Frontal cortex (tissue), 4 donors: ENCODE results near the gene GDF9. TPM values are rescaled to one million over a fixed set of nuclear protein-coding genes. Genes with fewer than 3 reads are reported as not detected.
"Not testable (repeated sequence)": the region's sequence is repeated elsewhere in the genome, so short reads cannot be mapped to it uniquely, and the experiment has no call there.

ENCODE experiments used
- DNase-seq, 2 donors: peaks; one replicate each; pipeline ENCODE4 v3.0.0; 2012; ENCODE audit warnings: low spot score in 2 of 2
- FAIRE-seq: peaks from 2 replicates; lab custom pipeline; 2012; peaks lifted over from hg19 to GRCh38; lab: Jason Lieb, UNC
- total RNA-seq: library from RNA; depleted of rRNA; stranded (reverse); fragments of >200 nt; gene quantifications from one replicate; pipeline ENCODE4 v1.2.3, GENCODE V29; 2014
- donor health status: control.
- donor health status: control.
- donor health status: control.

The GDF9 gene
- total RNA-seq, 1 donor from 2014 or later, result 1.2 TPM

DNA sequence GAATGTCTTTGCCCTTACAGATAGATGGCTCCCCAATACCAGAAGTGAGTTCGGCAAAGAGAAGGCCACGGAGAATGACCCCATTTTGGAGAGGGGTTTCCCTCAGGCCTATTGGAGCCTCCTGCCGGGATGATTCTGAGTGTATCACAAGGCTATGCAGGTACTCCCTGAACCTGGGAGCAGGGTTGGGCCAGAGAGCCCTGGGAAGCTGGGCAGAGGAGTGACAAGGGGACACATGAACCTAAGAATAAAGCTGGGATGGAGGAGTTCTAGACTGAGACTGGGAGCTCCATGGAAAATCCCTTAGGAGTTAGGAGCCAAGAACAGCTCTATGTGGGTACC is 7.6 kb upstream of the GDF9 start:
- DNase-seq, result no peak
- FAIRE-seq, result no peak

- DNase-seq (no peak), FAIRE-seq (no peak)
Observed at GRCh38 chr5:132873119-132873929, 7.1 kb upstream of the GDF9 start, which contains the start of gene LEAP2. Gene LEAP2 (plus strand): TSS chr5:132873668. CDS start chr5:132873695, 27 bp downstream.

DNA sequence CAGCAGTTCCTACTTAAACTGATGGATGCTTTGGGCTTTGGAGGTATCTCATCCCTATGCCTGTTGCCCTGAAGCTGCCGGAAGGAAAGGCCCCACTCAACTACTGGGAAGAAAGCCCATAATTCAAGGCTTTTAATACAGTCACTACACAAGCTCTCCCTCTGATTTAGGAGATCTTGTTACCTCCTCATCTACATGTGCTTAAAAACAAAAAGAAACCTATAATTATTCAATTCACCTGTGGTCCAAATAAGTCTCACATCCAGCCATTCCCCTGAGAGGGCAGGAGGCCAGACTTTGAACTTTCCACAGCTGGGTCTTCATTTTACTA is 6.5 kb upstream of the GDF9 start:
- no peak for DNase-seq

DNA sequence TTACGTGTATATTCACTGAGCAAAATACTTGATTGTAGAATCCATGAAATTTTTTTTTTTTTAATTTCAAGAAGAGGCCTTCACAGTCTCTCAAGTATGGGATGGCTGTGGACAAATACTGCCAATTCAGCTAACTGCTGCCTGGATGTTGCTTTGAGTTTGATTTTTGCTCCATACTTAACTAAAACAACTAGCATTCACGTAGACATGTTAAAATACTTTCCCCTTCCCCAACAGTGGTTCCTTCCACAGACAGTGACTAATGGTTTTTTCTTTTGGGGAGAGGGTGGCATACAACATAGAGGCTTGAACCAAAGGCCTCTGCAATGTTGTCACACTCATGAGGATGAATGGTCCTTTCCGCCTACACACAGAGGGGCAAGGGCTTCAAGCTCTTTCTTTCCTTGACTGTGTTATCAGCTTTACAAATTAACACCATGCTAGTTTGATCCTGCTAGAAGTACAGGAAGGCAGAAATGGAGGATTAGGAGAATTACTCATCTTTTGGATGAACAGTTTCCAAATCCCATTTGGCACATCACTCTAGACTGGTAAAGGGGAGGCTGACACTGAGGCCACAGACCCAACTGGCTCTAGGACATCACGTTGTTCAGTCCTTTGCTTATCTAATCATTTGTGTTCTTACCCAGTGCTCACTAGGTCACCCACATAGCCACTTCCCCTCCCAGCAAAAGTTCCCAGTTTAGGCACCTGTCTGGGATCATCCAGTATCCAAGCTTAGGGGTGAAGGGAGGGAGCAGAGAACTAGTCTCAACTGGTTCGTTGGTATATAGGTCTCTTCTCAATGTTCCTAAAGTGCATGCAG is 5.4 kb upstream of the GDF9 start:
- FAIRE-seq (no peak), DNase-seq (no peak)

More for the DNA sequence above, 6.5 kb upstream of the GDF9 start:
- FAIRE-seq, result no peak

- FAIRE-seq (no peak), DNase-seq (no peak)
Observed at GRCh38 chr5:132870801-132871200, 4.5 kb upstream of the GDF9 start.

- FAIRE-seq, result no peak
- no peak for DNase-seq
Observed at GRCh38 chr5:132868754-132869153, 2.5 kb upstream of the GDF9 start.

- no peak for FAIRE-seq
- no peak for DNase-seq
Observed at GRCh38 chr5:132867046-132867451, 780 bp upstream of the GDF9 start.

GRCh38 chr5:132865668-132866341 is 464 bp downstream of the GDF9 start:
- DNase-seq (no peak), FAIRE-seq (no peak)

DNA sequence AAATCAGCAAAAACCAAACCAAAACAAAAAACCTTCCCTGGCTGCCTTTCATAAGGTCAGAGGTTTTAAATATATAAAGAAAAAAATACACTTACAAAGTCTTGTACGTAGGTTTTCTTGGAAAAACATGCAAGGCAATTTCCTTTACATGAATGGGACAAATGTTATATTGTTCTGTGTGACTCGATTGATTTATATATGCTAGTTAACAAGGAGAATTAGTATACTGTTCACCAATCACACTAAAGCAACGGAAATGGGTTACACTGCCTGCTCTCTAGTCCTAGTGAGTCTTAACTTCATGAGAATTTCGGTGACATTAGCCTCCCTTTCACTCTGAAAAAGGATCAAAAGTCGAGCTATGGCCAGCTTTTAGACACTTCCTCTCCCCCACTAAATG is 5.5 kb downstream of the GDF9 start:
- FAIRE-seq (no peak), DNase-seq (no peak)

DNA sequence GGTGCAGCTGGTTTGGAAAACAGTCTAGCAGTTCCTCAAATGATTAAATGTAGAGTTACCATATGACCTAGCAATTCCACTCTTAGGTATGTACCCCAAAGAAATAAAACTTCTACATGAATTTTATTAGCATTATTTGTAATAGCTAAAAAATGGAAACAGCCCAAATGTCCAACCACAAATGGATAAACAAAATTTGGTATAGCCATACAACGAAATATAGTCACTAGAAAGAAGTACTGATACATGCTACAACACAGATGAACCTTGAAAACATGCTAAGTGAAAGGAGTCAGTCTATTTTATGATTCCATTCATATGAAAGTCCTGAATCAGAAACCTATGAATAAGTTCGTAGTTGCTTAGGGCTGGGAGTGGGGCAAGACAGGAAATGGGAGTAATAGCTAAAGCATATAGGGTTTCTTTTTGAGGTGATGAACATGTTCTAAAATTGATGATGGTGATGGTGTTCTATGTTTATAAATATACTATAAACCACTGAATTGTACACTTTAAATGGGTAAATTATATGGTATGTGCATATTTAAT is 6.3 kb downstream of the GDF9 start:
- DNase-seq (no peak), FAIRE-seq (no peak)

DNA sequence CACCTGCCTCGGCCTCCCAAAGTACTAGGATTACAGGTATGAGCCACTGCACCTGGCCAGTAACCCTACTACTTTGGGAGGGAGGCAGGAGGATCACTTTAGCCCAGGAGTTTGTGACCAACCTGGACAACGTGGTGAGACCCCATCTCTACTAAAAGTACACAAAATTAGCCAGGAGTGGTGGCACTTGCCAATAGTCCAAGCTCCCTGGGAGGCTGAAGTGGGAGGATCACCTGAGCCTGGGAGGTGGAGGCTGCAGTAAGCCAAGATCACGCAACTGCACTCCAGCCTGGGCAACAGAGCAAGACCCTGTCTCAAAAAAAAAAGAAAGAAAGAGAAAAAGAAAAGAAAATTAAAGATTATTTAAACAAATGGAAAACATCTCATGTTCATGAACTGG is 10.3 kb downstream of the GDF9 start:
- FAIRE-seq, result no peak
- no peak for DNase-seq

DNA sequence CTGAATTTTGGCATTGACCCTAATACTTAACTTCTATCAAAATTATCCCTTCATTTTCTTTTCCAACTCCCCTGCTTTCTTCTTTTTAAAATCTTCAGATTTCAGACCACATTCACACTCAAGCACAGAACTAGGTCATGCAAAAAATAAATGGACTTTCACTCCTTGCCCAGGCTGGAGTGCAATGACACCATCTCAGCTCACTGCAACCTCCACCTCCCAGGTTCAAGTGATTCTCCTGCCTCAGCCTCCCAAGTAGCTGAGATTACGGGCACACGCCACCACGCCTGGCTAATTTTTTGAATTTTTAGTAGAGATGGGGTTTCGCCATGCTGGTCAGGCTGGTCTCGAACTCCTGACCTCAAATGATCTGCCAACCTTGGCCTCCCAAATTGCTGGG is 11.3 kb downstream of the GDF9 start:
- FAIRE-seq, DNase-seq: not testable (repeated sequence)

DNA sequence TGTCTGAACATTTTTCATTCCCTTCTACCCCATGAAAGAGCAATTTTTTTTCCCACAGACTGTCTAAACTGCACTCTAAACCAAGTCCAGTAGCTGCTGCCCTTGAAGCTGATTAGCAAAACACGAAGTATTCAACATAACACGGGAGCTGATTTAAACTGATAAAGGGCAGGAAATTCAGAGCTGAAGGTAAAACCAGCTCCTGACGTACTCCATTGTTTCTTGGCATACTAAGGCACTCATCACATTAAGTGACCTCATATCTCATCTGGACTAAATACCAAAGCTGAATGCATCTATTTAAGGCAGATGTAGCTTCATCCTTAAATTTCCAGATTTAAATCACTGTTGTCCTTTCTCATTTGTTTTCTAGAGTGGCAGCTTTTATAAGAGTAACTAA is 12.0 kb downstream of the GDF9 start:
- DNase-seq (no peak), FAIRE-seq (no peak)

DNA sequence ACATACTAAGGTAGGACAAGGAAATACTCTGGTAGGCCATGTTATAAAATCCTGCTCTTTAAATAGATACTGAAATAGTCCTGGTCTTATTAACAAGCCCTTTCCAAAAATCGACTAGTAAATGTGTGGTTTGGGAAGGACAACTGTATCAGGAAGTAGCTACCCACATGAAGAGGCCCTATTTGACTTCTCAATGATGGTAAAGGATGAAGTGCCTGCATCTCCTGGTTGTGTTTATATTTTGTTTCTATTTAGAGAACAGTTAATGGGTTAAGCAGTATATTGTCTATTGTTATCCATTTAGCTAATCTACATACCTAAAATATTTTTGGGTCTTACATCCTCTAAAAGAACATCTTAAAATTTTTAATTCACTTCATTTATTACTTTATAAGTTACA is 12.5 kb downstream of the GDF9 start:
- FAIRE-seq, result no peak
- DNase-seq, result no peak

DNA sequence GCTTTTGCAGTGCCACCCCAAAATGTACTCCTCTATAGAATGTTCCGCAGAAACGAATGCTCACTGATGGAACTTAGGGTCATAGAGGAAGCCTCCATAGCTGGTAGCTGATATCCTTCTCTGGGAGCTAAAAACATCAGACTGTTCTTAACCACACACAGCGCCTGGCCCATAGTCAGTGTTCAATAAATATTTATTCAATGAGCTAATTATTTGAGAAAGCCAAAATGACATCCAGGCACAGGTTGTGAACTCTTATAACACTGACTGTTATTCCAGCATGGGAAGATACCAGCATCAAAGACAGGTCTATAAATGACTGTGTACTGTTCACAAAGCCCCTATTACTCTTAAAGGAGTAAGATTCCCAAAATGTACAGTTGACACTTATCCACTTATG is 12.9 kb downstream of the GDF9 start:
- FAIRE-seq (no peak), DNase-seq (no peak)

DNA sequence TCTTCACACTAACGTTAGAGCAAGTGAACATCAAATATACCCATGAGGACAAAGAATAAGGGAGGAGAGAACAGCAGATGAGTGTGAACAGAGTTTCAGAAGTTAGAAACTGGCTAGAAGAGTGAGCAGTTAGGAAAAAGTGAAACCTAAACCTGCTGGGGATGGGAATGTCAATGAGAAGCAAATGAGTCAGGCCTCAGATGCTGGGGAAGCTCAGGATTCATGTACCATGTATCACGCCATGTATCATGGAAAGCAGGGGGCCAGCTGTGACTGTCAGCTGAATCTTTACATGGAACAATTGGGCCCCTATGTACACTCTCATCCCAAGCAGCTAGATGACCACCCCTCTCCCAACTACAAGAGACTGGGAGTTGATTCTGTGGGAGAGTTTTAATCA is 16.2 kb downstream of the GDF9 start:
- FAIRE-seq (no peak), DNase-seq (no peak)

- DNase-seq (no peak), FAIRE-seq (no peak)
Observed at GRCh38 chr5:132849347-132849746, 16.9 kb downstream of the GDF9 start.

- FAIRE-seq (no peak), DNase-seq (no peak)
Observed at GRCh38 chr5:132848270-132848669, 18.0 kb downstream of the GDF9 start.

- DNase-seq, result no peak
- no peak for FAIRE-seq
Observed at GRCh38 chr5:132841305-132841704, 25.0 kb downstream of the GDF9 start.

- no peak for DNase-seq
- FAIRE-seq, result no peak
Observed at GRCh38 chr5:132840896-132841295, 25.4 kb downstream of the GDF9 start.

DNA sequence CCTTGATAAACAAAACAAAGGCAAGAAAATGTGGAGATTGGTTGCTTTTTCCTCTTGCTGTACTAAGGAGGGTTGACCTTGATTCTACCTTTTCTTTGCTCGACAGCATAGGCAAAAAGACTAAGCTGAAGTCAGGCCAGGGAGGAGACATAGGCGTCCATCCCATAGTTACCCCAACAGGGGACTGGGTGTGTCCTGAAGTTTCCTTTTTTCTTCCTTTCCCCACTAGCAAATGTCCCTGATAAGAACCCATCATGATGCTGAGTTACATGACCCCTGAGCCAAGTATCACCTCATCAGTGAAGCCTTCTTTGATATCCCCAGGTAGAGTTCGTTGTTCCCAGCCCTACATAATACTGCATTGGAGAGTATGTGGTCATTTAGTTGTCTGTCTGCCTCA is 26.0 kb downstream of the GDF9 start:
- FAIRE-seq, result no peak
- no peak for DNase-seq
